ENCODE measurements around the gene MEMO1. TPM values are rescaled to one million over a fixed set of nuclear protein-coding genes. Genes with fewer than 3 reads are reported as not detected.

The MEMO1 gene
- total and polyA plus RNA-seq, 2 donors (not counting 1 experiment from before 2014, with no cell fraction given) = 44.8 to 65.8 TPM

GRCh38 chr2:31896293-31896692 is 114.5 kb downstream of the MEMO1 start:
- Histone ChIP-seq H3K79me2 (ENCODE audit: control insufficient read depth, insufficient read depth, low read length) (peaks cover 9% of the 10 kb centered on the region), H4K20me1 (ENCODE audit: control insufficient read depth, insufficient read depth, low read length, poor library complexity, severe bottlenecking) (no peaks in the 10 kb centered on the region), H3K4me1 (ENCODE audit: control insufficient read depth in 2 of 2, insufficient read depth in 2 of 2, low read length in 2 of 2) (no peaks in the 10 kb centered on the region), H2AFZ (ENCODE audit: insufficient read depth, low read depth, low read length, poor library complexity, severe bottlenecking) (no peak overlapping the region), H3K4me2 (replicated peaks; ENCODE audit: low read depth, low read length, poor library complexity, severe bottlenecking) (no peak overlapping the region), H3K27me3 (replicated peaks in 1 of 4; ENCODE audit: control extremely low read depth in 1 of 4, control insufficient read depth in 3 of 4, insufficient read depth in 4 of 4, low read length in 3 of 4) (no peaks in the 10 kb centered on the region), H3K9me3 (ENCODE audit: control extremely low read depth in 1 of 3, control insufficient read depth in 2 of 3, insufficient read depth in 1 of 3, low read length in 2 of 3) (peaks cover 0 to 6% (median 0%) of the 10 kb centered on the region in 3 donors), H3K36me3 (replicated peaks in 1 of 2; ENCODE audit: control extremely low read depth in 1 of 2, control insufficient read depth in 1 of 2, extremely low read depth in 1 of 2, insufficient read depth in 2 of 2, low read length in 1 of 2) (peaks cover 3 to 11% of the 10 kb centered on the region in 2 experiments), H3K9ac (ENCODE audit: low read length) (no peak overlapping the region), H3K27ac (ENCODE audit: low read length in 2 of 2) (no peak overlapping the region), H3K4me3 (ENCODE audit: control extremely low read depth in 1 of 5, extremely low read depth in 1 of 5, insufficient read depth in 1 of 5, low read depth in 2 of 5, low read length in 4 of 5) (no peak overlapping the region)
- Mint-ChIP-seq H3K4me3 (no peak overlapping the region), H3K27me3 (no peaks in the 10 kb centered on the region), H3K27ac (no peak overlapping the region), H3K4me1 (peaks cover 7% of the 10 kb centered on the region), H3K9me3 (ENCODE audit: insufficient read depth) (peaks cover 13% of the 10 kb centered on the region)
- DNase-seq = no peak
- POLR2A ChIA-PET = no interaction called here
- no CpG with 5 or more reads among the region's 1 CpG for WGBS (ENCODE audit: insufficient coverage)
- CTCF ChIA-PET = interaction anchor here (1.0 kb wide), 1 partner anchor 14 kb away, joined by 4 read pairs; no protein-coding TSS in a partner anchor
- no peak for TF ChIP-seq CTCF (IDR thresholded peaks at IDR 0.05)
- no peak for TF ChIP-seq EZH2 (IDR thresholded peaks at IDR 0.05; ENCODE audit: borderline replicate concordance, insufficient read depth, low read depth, low read length, poor library complexity, severe bottlenecking)
- no peak for ATAC-seq (ENCODE audit: low read depth)
- intact Hi-C loops (cut with micrococcal nuclease) = no loop called here

DNA sequence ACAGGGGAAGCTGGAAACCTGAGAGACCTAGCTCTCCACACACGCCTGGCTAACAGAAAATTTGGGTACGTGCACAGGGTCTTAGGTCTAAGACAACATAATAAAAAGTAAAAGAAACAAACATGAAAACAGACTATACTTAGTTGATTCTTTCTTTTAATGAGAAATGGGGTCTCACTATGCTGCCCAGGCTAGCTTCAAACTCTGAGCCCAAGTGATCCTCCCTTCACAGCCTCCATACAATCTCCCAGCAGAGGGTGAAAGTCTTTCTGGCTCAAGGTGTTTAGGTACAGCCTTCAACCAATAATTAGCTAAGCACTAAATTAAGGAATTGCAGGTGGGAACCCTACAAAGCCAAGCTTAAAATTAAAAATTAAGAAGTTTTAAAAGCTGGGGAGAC is 116.2 kb downstream of the MEMO1 start:
- Mint-ChIP-seq H3K9me3 (ENCODE audit: insufficient read depth) (peaks cover 11% of the 10 kb centered on the region), H3K27ac (no peak overlapping the region), H3K27me3 (no peaks in the 10 kb centered on the region), H3K4me3 (no peak overlapping the region), H3K4me1 (peaks cover 15% of the 10 kb centered on the region)
- WGBS (ENCODE audit: insufficient coverage) = no CpG with 5 or more reads among the region's 2 CpGs
- Histone ChIP-seq H3K4me1 (ENCODE audit: control insufficient read depth in 2 of 2, insufficient read depth in 2 of 2, low read length in 2 of 2) (peaks cover 0 to 6% of the 10 kb centered on the region in 2 donors), H3K36me3 (replicated peaks in 1 of 2; ENCODE audit: control extremely low read depth in 1 of 2, control insufficient read depth in 1 of 2, extremely low read depth in 1 of 2, insufficient read depth in 2 of 2, low read length in 1 of 2) (peaks cover 8 to 12% of the 10 kb centered on the region in 2 experiments), H4K20me1 (ENCODE audit: control insufficient read depth, insufficient read depth, low read length, poor library complexity, severe bottlenecking) (no peaks in the 10 kb centered on the region), H3K9ac (ENCODE audit: low read length) (no peak overlapping the region), H3K9me3 (ENCODE audit: control extremely low read depth in 1 of 3, control insufficient read depth in 2 of 3, insufficient read depth in 1 of 3, low read length in 2 of 3) (peaks cover 0 to 6% (median 0%) of the 10 kb centered on the region in 3 donors), H3K27ac (ENCODE audit: low read length in 2 of 2) (no peak overlapping the region), H3K4me3 (ENCODE audit: control extremely low read depth in 1 of 5, extremely low read depth in 1 of 5, insufficient read depth in 1 of 5, low read depth in 2 of 5, low read length in 4 of 5) (no peak overlapping the region), H2AFZ (ENCODE audit: insufficient read depth, low read depth, low read length, poor library complexity, severe bottlenecking) (no peak overlapping the region), H3K27me3 (replicated peaks in 1 of 4; ENCODE audit: control extremely low read depth in 1 of 4, control insufficient read depth in 3 of 4, insufficient read depth in 4 of 4, low read length in 3 of 4) (no peaks in the 10 kb centered on the region), H3K79me2 (ENCODE audit: control insufficient read depth, insufficient read depth, low read length) (peaks cover 9% of the 10 kb centered on the region), H3K4me2 (replicated peaks; ENCODE audit: low read depth, low read length, poor library complexity, severe bottlenecking) (no peak overlapping the region)
- TF ChIP-seq CTCF (IDR thresholded peaks at IDR 0.05) = no peak
- intact Hi-C loops (cut with micrococcal nuclease) = no loop called here
- ChIA-PET CTCF (no interaction called here), POLR2A (no interaction called here)
- ATAC-seq (ENCODE audit: low read depth) (no peak), DNase-seq (no peak)
